ENCODE measurements around the gene ODAD4. TPM values are rescaled to one million over a fixed set of nuclear protein-coding genes. Genes with fewer than 3 reads are reported as not detected.

The ODAD4 gene
- total RNA-seq, 4 donors from 2014 or later, result 1.8 to 3.2 (median 3.2) TPM; not detected in 1

GRCh38 chr17:41912925-41913324 lies 17.5 kb upstream of the ODAD4 start:
- no peaks in the 10 kb centered on the region for H3K36me3 ChIP-seq
- intact Hi-C loops (cut with DNase I; ENCODE audit: low total_unique reads), result no loop called here
- TF ChIP-seq CTCF (IDR thresholded peaks at IDR 0.05), result no peak
- no peak for TF ChIP-seq POLR2A (IDR thresholded peaks at IDR 0.05)
- DNase-seq, result no peak
- H3K27ac ChIP-seq, result no peak overlapping the region
- H3K4me3 ChIP-seq, result no peak overlapping the region
- H3K27me3 ChIP-seq, result no peaks in the 10 kb centered on the region
- peaks cover 0 to 8% of the 10 kb centered on the region in 2 donors for H3K4me1 ChIP-seq
- H3K9me3 ChIP-seq, result no peaks in the 10 kb centered on the region

GRCh38 chr17:41913798-41914197 lies 16.6 kb upstream of the ODAD4 start:
- intact Hi-C loops (cut with DNase I; ENCODE audit: low total_unique reads), result no loop called here
- Histone ChIP-seq H3K27me3 (no peaks in the 10 kb centered on the region), H3K27ac (no peak overlapping the region), H3K9me3 (no peaks in the 10 kb centered on the region), H3K4me3 (no peak overlapping the region), H3K36me3 (no peaks in the 10 kb centered on the region), H3K4me1 (peaks cover 0 to 8% of the 10 kb centered on the region in 2 donors)
- TF ChIP-seq POLR2A (IDR thresholded peaks at IDR 0.05) (no peak), CTCF (IDR thresholded peaks at IDR 0.05) (no peak)
- DNase-seq, result no peak

- TF ChIP-seq POLR2A (IDR thresholded peaks at IDR 0.05), result no peak
- TF ChIP-seq CTCF (IDR thresholded peaks at IDR 0.05), result no peak
- Histone ChIP-seq H3K36me3 (no peaks in the 10 kb centered on the region), H3K27me3 (no peaks in the 10 kb centered on the region), H3K27ac (no peak overlapping the region), H3K4me1 (peaks cover 0 to 8% of the 10 kb centered on the region in 2 donors), H3K9me3 (no peaks in the 10 kb centered on the region), H3K4me3 (no peak overlapping the region)
- DNase-seq, result no peak
- intact Hi-C loops (cut with DNase I; ENCODE audit: low total_unique reads), result no loop called here
These were observed 16.1 kb upstream of the ODAD4 start for GRCh38 chr17:41914358-41914766.

- DNase-seq, result no peak
- Histone ChIP-seq H3K4me3 (no peak overlapping the region), H3K9me3 (no peaks in the 10 kb centered on the region), H3K27ac (no peak overlapping the region), H3K36me3 (no peaks in the 10 kb centered on the region), H3K27me3 (no peaks in the 10 kb centered on the region), H3K4me1 (peaks cover 0 to 11% of the 10 kb centered on the region in 2 donors)
- intact Hi-C loops (cut with DNase I; ENCODE audit: low total_unique reads), result no loop called here
- TF ChIP-seq POLR2A (IDR thresholded peaks at IDR 0.05) (no peak), CTCF (IDR thresholded peaks at IDR 0.05) (no peak)
These were observed 15.4 kb upstream of the ODAD4 start for GRCh38 chr17:41915020-41915419.

- H3K36me3 ChIP-seq, result no peaks in the 10 kb centered on the region
- DNase-seq, result no peak
- no peaks in the 10 kb centered on the region for H3K27me3 ChIP-seq
- H3K27ac ChIP-seq, result no peak overlapping the region
- intact Hi-C loops (cut with DNase I; ENCODE audit: low total_unique reads), result no loop called here
- H3K9me3 ChIP-seq, result no peaks in the 10 kb centered on the region
- TF ChIP-seq CTCF (IDR thresholded peaks at IDR 0.05), result no peak
- TF ChIP-seq POLR2A (IDR thresholded peaks at IDR 0.05), result no peak
- no peak overlapping the region for H3K4me3 ChIP-seq
- H3K4me1 ChIP-seq, result peaks cover 0 to 11% of the 10 kb centered on the region in 2 donors
These were observed 14.9 kb upstream of the ODAD4 start for GRCh38 chr17:41915566-41915965.
